RKO (cell line): Measurements from ENCODE around the gene ATG2A.
A peak's percentile ranks its signal among the peaks of the same experiment; 100 is the strongest.

Experiments
- DNase-seq: peaks from one replicate; pipeline ENCODE4 v3.0.0-alpha.2; 2016; ENCODE audit warnings: low spot score

Gene ATG2A

GRCh38 chr11:64902102-64902900 is 14.7 kb downstream of the ATG2A start:
- DNase-seq = no peak

- DNase-seq = no peak
Measured at GRCh38 chr11:64900774-64901173, 16.2 kb downstream of the ATG2A start.

GRCh38 chr11:64900263-64900678 is 16.7 kb downstream of the ATG2A start:
- DNase-seq = no peak

GRCh38 chr11:64898541-64898940 is 18.5 kb downstream of the ATG2A start:
- DNase-seq = no peak

- DNase-seq = no peak
Measured at GRCh38 chr11:64898076-64898445, 18.9 kb downstream of the ATG2A start.

GRCh38 chr11:64897381-64898075 is 19.5 kb downstream of the ATG2A start:
- DNase-seq = no peak

GRCh38 chr11:64896448-64897022 is 20.5 kb downstream of the ATG2A start:
- DNase-seq = no peak

GRCh38 chr11:64894812-64895452 is 22.1 kb downstream of the ATG2A start:
- no peak for DNase-seq

GRCh38 chr11:64894070-64894811 is 22.8 kb downstream of the ATG2A start:
- DNase-seq = peak; percentile 74

- no peak for DNase-seq
Measured at GRCh38 chr11:64893194-64894069, 23.6 kb downstream of the ATG2A start.

- no peak for DNase-seq
Measured at GRCh38 chr11:64892838-64893193, 24.2 kb downstream of the ATG2A start.

GRCh38 chr11:64892411-64892831 is 24.6 kb downstream of the ATG2A start:
- no peak for DNase-seq

GRCh38 chr11:64891880-64892279 is 25.1 kb downstream of the ATG2A start:
- no peak for DNase-seq

GRCh38 chr11:64891215-64891848 is 25.7 kb downstream of the ATG2A start:
- no peak for DNase-seq

- no peak for DNase-seq
Measured at GRCh38 chr11:64890522-64890939, 26.5 kb downstream of the ATG2A start.

GRCh38 chr11:64888729-64889511 is 28.1 kb downstream of the ATG2A start:
- DNase-seq = peak; percentile 43

GRCh38 chr11:64888406-64888728 is 28.6 kb downstream of the ATG2A start:
- DNase-seq = no peak

GRCh38 chr11:64887757-64888405 is 29.1 kb downstream of the ATG2A start:
- DNase-seq = peak; percentile 62

- DNase-seq = no peak
Measured at GRCh38 chr11:64887234-64887756, 29.7 kb downstream of the ATG2A start.
